GM23248 (cell line): ENCODE results near the gene TOX4.

Source experiments
- EZH2 ChIP-seq: fragments of 200-600 bp; sonication (generic); IDR thresholded peaks from 2 replicates; pipeline ENCODE4 v1.6.1; 2018; ENCODE audit warnings: antibody characterized with exemption, mild to moderate bottlenecking; ENCODE audit not compliant: insufficient read depth, poor library complexity, severe bottlenecking
- EZH2phosphoT487 ChIP-seq: fragments of 200-600 bp; sonication (generic); IDR thresholded peaks from 2 replicates; pipeline ENCODE4 v1.6.1; 2018; ENCODE audit warnings: antibody characterized with exemption, moderate library complexity, mild to moderate bottlenecking, low read depth; ENCODE audit not compliant: insufficient read depth

DNA sequence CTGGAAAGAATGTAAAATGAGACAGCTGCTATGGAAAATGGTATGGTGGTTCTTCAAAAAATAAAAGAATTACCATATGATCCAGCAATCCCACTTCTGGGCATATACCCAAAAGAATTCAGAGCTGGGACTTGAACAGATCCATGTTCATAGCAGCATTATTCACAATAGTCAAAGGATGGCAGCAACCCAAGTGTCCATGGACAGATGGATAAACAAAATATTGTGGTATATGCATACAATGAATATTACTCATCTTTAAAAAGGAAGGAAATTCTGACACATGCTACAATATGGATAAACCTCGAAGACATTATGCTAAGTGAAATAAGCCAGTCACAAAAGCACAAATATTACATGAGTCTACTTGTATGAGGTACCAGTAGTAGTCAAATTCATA is 9.4 kb upstream of the TOX4 start:
- TF ChIP-seq EZH2, result no peak
- no peak for TF ChIP-seq EZH2phosphoT487
